Measurements from ENCODE around the gene RPN1. TPM values are rescaled to one million over a fixed set of nuclear protein-coding genes. Genes with fewer than 3 reads are reported as not detected.

RPN1 gene
- total RNA-seq, 1 donor from 2014 or later: 121 TPM

DNA sequence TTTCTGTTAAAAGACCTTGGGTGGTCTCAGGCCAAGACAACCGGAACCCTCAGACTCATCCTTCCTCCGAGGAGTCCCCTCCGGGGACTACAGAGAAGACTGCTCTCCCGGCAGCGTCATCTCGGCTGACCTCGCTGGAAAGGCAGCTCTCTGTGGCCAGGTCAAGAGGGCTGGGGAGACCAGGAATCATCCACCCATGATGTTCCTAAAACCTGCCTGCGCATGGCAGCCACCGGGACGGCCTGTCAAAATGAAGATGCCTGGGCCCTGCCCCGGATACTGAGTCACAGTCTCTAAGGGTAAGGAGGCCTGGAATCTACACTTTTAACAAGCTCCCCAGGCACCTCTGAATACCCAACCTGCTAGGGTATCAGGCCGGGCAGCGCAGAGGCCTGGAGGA is 78.6 kb downstream of the RPN1 start:
- H3K27ac Mint-ChIP-seq (ENCODE audit: unreplicated experiment): no peak overlapping the region
- no peaks in the 10 kb centered on the region for H3K9me3 Mint-ChIP-seq (ENCODE audit: unreplicated experiment)
- no peak overlapping the region for H3K4me3 Mint-ChIP-seq (ENCODE audit: unreplicated experiment)
- no peak for DNase-seq
- no peaks in the 10 kb centered on the region for H3K36me3 Mint-ChIP-seq (ENCODE audit: unreplicated experiment)
- peaks cover 6% of the 10 kb centered on the region for H3K27me3 Mint-ChIP-seq (ENCODE audit: unreplicated experiment)
- TF ChIP-seq CTCF (IDR thresholded peaks at IDR 0.05; ENCODE audit: partially characterized antibody, unreplicated experiment): no peak
- H3K4me1 Mint-ChIP-seq (ENCODE audit: low read depth, unreplicated experiment): no peaks in the 10 kb centered on the region

Other genes starting within 250 kb of the RPN1 start
- gene DNAJB8, start 183.9 kb downstream of the RPN1 start, total RNA-seq (ENCODE audit: unreplicated experiment): not detected
- gene GATA2, start 157.6 kb downstream of the RPN1 start, total RNA-seq (ENCODE audit: unreplicated experiment): 3.6 TPM
- 298 TPM for gene RAB7A, start 75.4 kb upstream of the RPN1 start, total RNA-seq (ENCODE audit: unreplicated experiment)
- gene ACAD9, start 228.8 kb upstream of the RPN1 start, total RNA-seq (ENCODE audit: unreplicated experiment): 44.1 TPM